ENCODE results near the gene ZCCHC14. TPM values are rescaled to one million over a fixed set of nuclear protein-coding genes. Genes with fewer than 3 reads are reported as not detected.

Gene ZCCHC14
- total and polyA plus RNA-seq, 2 of the 13 experiments (the other 11 are each of a cell fraction or from before 2014, with no cell fraction given), result 12.4 to 12.5 TPM

- TF ChIP-seq NFIB (CRISPR knock-in tag; IDR thresholded peaks at IDR 0.05; ENCODE audit: borderline replicate concordance) (no peak), NKX3-1 (CRISPR knock-in tag; IDR thresholded peaks at IDR 0.05) (peak; percentile 6; the same call in 1 of the 2 replicates), POGZ (CRISPR knock-in tag; IDR thresholded peaks at IDR 0.05) (peak; percentile 76), RORA (CRISPR knock-in tag; IDR thresholded peaks at IDR 0.05) (no peak), ZNF138 (CRISPR knock-in tag; IDR thresholded peaks at IDR 0.05; ENCODE audit: low read depth) (no peak), ZNF530 (CRISPR knock-in tag; IDR thresholded peaks at IDR 0.05; ENCODE audit: low read depth) (no peak), ZNF543 (CRISPR knock-in tag; IDR thresholded peaks at IDR 0.05) (peak; percentile 97), ISX (CRISPR knock-in tag; conservative IDR thresholded peaks at IDR 0.05) (no peak), DR1 (CRISPR knock-in tag; IDR thresholded peaks at IDR 0.05) (peak; percentile 82; the same call in 1 of the 2 replicates), ZNF430 (CRISPR knock-in tag; IDR thresholded peaks at IDR 0.05) (no peak), PRDM4 (CRISPR knock-in tag; IDR thresholded peaks at IDR 0.05; ENCODE audit: borderline replicate concordance) (no peak), MEF2D (CRISPR knock-in tag; IDR thresholded peaks at IDR 0.05) (peak; percentile 94), YEATS2 (CRISPR knock-in tag; IDR thresholded peaks at IDR 0.05; ENCODE audit: borderline replicate concordance) (peak; percentile 86; the same call in 1 of the 2 replicates)
- TF ChIP-seq, protein P1, sequence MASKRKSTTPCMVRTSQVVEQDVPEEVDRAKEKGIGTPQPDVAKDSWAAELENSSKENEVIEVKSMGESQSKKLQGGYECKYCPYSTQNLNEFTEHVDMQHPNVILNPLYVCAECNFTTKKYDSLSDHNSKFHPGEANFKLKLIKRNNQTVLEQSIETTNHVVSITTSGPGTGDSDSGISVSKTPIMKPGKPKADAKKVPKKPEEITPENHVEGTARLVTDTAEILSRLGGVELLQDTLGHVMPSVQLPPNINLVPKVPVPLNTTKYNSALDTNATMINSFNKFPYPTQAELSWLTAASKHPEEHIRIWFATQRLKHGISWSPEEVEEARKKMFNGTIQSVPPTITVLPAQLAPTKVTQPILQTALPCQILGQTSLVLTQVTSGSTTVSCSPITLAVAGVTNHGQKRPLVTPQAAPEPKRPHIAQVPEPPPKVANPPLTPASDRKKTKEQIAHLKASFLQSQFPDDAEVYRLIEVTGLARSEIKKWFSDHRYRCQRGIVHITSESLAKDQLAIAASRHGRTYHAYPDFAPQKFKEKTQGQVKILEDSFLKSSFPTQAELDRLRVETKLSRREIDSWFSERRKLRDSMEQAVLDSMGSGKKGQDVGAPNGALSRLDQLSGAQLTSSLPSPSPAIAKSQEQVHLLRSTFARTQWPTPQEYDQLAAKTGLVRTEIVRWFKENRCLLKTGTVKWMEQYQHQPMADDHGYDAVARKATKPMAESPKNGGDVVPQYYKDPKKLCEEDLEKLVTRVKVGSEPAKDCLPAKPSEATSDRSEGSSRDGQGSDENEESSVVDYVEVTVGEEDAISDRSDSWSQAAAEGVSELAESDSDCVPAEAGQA (IDR thresholded peaks at IDR 0.05; ENCODE audit: low read depth), result no peak
- TF ChIP-seq, protein P1 (CRISPR knock-in tag; IDR thresholded peaks at IDR 0.05; ENCODE audit: borderline replicate concordance), result peak; percentile 79; the same call in 1 of the 2 replicates
- TF ChIP-seq, protein P2, sequence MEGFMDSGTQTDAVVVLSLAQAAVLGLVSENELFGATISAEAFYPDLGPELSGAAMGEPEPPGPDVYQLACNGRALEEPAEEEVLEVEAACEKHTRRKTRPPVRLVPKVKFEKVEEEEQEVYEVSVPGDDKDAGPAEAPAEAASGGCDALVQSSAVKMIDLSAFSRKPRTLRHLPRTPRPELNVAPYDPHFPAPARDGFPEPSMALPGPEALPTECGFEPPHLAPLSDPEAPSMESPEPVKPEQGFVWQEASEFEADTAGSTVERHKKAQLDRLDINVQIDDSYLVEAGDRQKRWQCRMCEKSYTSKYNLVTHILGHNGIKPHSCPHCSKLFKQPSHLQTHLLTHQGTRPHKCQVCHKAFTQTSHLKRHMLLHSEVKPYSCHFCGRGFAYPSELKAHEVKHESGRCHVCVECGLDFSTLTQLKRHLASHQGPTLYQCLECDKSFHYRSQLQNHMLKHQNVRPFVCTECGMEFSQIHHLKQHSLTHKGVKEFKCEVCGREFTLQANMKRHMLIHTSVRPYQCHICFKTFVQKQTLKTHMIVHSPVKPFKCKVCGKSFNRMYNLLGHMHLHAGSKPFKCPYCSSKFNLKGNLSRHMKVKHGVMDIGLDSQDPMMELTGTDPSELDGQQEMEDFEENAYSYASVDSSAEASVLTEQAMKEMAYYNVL (CRISPR knock-in tag; IDR thresholded peaks at IDR 0.05; ENCODE audit: borderline replicate concordance), result no peak; the same call in 1 of the 2 replicates
- TF ChIP-seq, protein P3, sequence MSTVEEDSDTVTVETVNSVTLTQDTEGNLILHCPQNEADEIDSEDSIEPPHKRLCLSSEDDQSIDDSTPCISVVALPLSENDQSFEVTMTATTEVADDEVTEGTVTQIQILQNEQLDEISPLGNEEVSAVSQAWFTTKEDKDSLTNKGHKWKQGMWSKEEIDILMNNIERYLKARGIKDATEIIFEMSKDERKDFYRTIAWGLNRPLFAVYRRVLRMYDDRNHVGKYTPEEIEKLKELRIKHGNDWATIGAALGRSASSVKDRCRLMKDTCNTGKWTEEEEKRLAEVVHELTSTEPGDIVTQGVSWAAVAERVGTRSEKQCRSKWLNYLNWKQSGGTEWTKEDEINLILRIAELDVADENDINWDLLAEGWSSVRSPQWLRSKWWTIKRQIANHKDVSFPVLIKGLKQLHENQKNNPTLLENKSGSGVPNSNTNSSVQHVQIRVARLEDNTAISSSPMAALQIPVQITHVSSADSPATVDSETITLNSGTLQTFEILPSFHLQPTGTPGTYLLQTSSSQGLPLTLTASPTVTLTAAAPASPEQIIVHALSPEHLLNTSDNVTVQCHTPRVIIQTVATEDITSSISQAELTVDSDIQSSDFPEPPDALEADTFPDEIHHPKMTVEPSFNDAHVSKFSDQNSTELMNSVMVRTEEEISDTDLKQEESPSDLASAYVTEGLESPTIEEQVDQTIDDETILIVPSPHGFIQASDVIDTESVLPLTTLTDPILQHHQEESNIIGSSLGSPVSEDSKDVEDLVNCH (CRISPR knock-in tag; IDR thresholded peaks at IDR 0.05), result no peak
Observed at GRCh38 chr16:87383505-87384161, 109.2 kb downstream of the ZCCHC14 start, which contains the start of gene FBXO31 (continued).

All from HepG2 (cell line).